Measurements from ENCODE around the gene TRAF3.

The TRAF3 gene

DNA sequence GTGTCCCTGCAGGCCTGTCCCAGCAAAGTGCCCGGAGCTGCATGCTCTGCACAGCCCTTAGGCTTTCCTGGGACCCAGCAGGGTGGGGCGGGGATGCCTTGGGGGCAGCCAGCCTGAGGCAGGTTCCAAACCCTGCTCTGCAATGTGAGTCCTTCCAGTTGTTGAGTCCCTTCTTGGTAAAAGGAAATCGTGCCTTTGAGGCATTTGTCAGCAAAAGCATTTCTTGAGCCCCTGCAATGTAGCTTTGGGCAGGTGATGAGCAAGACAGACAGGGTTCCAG lies 38.1 kb upstream of the TRAF3 start:
- no peaks in the 10 kb centered on the region for H3K27me3 Mint-ChIP-seq (ENCODE audit: low read depth)
- H3K4me3 Mint-ChIP-seq = no peak overlapping the region
- peaks cover 4% of the 10 kb centered on the region for H3K9me3 Mint-ChIP-seq
- H3K27ac Mint-ChIP-seq = no peak overlapping the region
- peaks cover 2% of the 10 kb centered on the region for H3K36me3 Mint-ChIP-seq (ENCODE audit: low read depth)
- no peak for DNase-seq (ENCODE audit: low spot score)
- H3K4me1 Mint-ChIP-seq (ENCODE audit: low read depth) = no peaks in the 10 kb centered on the region

DNA sequence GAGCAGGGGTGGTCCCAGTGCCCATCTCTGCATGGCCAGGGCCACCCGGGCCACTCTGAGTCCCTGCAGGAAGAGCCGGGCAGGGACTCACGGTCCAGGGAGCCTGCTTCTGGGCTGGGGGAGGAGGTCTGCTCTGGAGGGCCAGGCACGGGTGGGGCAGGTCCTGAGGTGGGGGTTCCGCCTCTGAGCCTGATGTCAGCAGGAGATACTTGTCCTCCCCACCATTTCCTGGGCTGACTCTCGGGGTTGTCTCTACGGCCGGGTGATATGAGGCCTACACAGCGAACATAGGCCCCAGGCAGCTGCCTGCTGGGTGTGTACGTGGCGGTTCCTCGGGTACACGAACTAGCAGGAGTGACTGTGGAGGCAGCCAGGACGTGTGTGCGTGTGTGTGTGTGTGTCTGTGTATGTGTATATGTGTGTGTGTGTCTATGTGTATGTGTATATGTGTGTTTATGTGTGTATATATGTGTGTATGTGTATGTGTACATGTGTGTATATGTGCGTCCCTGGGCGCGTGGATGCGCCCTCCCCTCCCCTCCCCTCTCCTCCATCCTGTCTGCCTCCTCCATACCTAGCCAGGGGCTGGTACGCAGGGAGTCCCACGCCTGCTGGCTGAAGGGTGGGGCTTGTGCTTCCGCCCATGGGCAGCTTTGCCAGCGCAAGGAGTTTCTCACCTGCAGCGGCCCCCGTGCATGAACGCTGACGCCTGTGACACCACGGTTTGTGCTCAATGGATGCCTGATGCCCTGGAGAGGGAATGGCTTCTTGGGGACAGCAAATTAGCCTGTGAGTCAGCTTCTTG lies 30.4 kb upstream of the TRAF3 start:
- H3K9me3 Mint-ChIP-seq = peaks cover 4% of the 10 kb centered on the region
- no peak overlapping the region for H3K4me3 Mint-ChIP-seq
- H3K36me3 Mint-ChIP-seq (ENCODE audit: low read depth) = peaks cover 2% of the 10 kb centered on the region
- H3K27ac Mint-ChIP-seq = no peak overlapping the region
- DNase-seq (ENCODE audit: low spot score) = no peak
- H3K4me1 Mint-ChIP-seq (ENCODE audit: low read depth) = no peaks in the 10 kb centered on the region
- no peaks in the 10 kb centered on the region for H3K27me3 Mint-ChIP-seq (ENCODE audit: low read depth)

DNA sequence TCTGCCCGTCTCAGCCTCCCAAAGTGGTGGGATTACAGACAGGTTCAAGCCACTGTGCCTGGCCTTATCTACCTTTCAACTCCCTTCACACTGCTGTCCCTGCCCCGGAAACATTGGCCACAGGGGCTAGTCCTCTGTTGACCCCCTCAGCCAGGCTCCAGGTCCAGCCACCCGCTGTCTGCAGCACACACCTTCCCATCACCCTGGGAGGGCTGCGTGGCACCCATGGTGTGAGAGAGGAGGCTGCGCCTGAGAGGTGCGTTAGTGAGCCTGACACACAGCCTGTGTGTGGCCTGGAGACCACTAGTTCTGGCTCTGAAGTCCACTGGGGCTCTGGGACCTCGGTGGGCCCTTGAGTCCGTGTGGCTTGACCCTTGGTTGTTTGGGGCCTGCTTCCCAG lies 28.4 kb upstream of the TRAF3 start:
- Mint-ChIP-seq H3K4me3 (no peak overlapping the region), H3K4me1 (ENCODE audit: low read depth) (no peaks in the 10 kb centered on the region), H3K36me3 (ENCODE audit: low read depth) (no peaks in the 10 kb centered on the region), H3K27me3 (ENCODE audit: low read depth) (no peaks in the 10 kb centered on the region), H3K27ac (no peak overlapping the region), H3K9me3 (no peaks in the 10 kb centered on the region)
- DNase-seq (ENCODE audit: low spot score) = no peak

DNA sequence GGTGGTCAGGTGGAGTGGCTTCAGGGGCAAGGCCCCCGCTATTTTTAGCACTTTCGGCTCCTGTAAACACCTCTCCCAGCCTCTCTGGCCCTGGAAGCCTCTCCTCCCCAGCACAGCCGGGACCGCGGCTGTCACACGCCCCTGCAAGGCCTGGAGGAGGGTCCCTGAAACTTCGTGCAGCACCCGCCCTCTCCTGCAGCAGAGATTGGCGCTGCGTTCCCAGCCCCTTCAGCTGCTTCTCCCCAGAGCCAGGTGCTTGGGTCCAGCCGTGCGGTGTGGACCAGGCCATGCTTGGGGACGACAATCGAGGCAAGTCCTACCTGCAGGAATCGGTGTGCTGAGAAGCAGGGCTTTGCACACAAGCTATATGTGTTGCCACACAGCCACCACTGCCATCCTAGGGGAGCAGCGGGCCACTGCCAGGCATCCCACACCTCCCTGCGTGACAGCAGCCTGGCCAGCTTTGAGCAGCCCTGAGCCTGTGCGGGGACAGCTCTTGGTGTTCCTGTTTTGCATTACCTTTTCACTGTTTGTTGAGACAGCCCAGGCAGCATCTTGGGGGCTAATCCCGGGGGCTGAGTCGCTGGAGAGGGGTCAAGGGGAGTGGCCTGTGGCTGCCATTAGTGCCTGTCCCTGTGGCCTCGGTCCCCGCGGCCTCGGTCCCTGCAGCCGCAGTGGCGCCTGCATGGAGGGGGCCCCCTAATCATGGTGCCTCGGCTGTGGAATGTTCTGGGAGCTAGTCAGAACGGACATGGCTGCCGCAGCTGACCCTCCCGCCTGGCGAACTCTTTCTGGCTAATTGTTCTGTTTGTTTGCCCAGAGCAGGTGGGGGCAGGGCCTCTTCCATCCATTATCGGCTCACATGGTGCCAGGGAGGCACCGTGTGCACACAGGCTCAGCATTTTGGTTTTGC lies 27.6 kb upstream of the TRAF3 start:
- Mint-ChIP-seq H3K9me3 (no peaks in the 10 kb centered on the region), H3K36me3 (ENCODE audit: low read depth) (no peaks in the 10 kb centered on the region), H3K27ac (no peak overlapping the region), H3K4me3 (no peak overlapping the region), H3K27me3 (ENCODE audit: low read depth) (no peaks in the 10 kb centered on the region), H3K4me1 (ENCODE audit: low read depth) (no peaks in the 10 kb centered on the region)
- no peak for DNase-seq (ENCODE audit: low spot score)

DNA sequence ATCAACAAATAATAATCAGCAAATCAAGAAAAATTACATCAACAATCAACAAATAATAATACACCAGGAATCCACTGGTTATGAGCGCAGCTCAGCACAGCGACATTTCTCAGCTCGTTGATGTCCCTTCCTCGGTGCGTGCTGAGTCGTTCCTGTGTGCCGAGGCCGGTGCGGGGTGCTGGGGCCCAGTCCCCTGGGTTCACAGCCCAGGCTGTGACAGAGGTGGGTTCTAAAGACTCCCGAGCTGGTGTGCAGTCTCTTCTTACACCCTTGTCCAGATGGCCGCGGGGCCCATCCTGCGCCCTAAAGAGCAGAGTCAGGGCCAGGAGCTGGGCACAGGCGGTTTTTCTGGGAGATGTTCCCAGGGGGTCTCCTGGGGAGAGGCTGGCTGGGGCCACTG lies 26.9 kb upstream of the TRAF3 start:
- H3K36me3 Mint-ChIP-seq (ENCODE audit: low read depth) = no peaks in the 10 kb centered on the region
- no peak overlapping the region for H3K27ac Mint-ChIP-seq
- no peaks in the 10 kb centered on the region for H3K4me1 Mint-ChIP-seq (ENCODE audit: low read depth)
- no peak for DNase-seq (ENCODE audit: low spot score)
- no peak overlapping the region for H3K4me3 Mint-ChIP-seq
- H3K27me3 Mint-ChIP-seq (ENCODE audit: low read depth) = no peaks in the 10 kb centered on the region
- H3K9me3 Mint-ChIP-seq = no peaks in the 10 kb centered on the region

DNA sequence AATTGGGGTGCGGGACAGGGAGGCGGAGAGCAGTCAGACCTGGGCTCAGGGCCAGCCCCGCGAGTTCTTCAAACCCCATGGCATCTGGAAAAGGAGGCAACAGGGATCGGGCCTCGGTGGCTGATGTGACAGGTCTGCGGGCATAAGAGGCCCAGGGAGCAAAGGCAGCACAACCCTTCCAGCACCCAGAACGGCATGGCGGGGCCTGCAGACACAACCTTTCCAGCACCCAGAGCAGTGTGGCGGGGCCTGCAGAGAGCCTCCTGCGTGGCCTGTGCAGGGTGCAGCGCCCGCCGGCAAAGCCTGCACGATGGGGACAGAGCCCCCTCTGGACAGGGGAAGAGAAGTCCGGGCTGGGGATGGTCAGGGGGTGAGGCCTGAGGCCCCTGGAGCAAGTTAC lies 26.2 kb upstream of the TRAF3 start:
- Mint-ChIP-seq H3K9me3 (no peaks in the 10 kb centered on the region), H3K4me1 (ENCODE audit: low read depth) (no peaks in the 10 kb centered on the region), H3K27ac (no peak overlapping the region), H3K27me3 (ENCODE audit: low read depth) (no peaks in the 10 kb centered on the region), H3K4me3 (no peak overlapping the region), H3K36me3 (ENCODE audit: low read depth) (no peaks in the 10 kb centered on the region)
- DNase-seq (ENCODE audit: low spot score) = no peak

DNA sequence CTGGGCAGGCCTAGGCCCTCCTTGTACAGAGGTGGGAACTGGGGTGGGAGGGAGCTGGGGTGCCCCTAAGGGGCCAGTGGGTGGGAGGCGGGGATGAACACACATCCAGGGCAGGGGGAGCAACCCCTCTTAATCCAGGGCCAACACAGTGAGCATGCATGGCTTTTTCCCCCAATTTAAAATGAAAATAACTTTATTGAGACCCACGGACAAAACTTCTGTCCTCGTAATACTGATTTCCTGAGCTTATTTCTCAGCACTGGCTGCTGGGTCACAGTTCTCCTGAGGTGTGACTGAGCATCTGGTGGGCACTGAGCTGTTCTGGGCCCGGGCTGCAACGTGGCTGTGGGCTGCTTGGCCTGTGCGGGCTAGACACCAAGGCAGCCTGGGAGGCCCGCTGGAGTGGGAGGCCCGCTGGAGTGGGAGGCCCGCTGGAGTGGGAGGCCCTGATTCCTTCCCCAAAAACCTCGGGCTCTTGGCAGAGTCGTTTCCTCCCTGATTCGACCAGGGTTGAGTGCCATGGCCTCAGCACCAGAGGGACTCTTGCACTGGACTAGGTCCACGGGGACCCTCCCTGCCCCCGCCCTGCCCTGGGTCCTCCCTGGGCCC lies 24.9 kb upstream of the TRAF3 start:
- H3K9me3 Mint-ChIP-seq = no peaks in the 10 kb centered on the region
- H3K27ac Mint-ChIP-seq = no peak overlapping the region
- DNase-seq (ENCODE audit: low spot score) = no peak
- no peaks in the 10 kb centered on the region for H3K27me3 Mint-ChIP-seq (ENCODE audit: low read depth)
- no peaks in the 10 kb centered on the region for H3K4me1 Mint-ChIP-seq (ENCODE audit: low read depth)
- no peak overlapping the region for H3K4me3 Mint-ChIP-seq
- H3K36me3 Mint-ChIP-seq (ENCODE audit: low read depth) = no peaks in the 10 kb centered on the region

DNA sequence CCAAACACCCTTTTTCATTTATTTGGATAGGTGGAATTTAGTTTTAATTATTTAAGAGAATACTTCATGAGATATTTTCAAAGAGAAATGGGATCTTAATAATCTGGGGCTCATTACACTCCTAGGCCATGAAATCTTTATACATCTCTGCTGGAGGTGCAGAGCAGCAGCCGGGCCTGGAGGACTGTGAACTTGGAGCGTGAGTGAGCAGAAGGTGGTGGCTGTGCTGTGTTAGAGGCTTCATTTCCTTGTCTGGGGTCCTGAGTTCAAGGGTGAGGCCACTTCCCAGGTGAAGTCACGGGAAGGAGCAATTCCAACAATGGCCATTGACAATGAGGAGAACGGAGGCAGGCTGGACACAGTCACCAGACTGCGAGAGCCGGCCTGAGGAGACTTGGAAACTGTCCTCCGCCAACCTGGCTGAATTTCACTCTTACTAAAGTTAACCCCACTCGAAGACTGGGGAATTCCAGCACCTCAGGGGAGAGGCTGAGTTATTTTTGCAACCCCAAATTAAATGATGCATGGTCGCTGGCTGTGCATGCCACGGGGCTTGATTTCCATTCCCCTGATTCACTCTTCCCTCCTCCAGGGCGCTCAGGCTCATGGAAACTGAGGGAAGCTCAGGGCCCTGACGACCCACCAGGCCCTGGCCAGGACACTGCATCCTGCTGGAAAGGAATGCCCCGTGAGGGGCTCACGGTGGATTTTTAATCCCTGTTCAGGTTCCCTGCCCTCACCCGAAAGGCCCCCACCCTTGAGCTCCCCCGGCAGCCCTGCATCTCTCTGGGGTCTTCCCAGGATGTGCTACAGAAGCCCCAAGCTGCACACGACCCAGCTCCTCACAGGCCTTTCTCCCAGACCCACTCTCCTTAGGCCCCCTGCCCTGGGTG lies 22.6 kb upstream of the TRAF3 start:
- Mint-ChIP-seq H3K36me3 (ENCODE audit: low read depth) (no peaks in the 10 kb centered on the region), H3K4me3 (no peak overlapping the region), H3K4me1 (ENCODE audit: low read depth) (no peaks in the 10 kb centered on the region), H3K9me3 (no peaks in the 10 kb centered on the region), H3K27me3 (ENCODE audit: low read depth) (no peaks in the 10 kb centered on the region), H3K27ac (no peak overlapping the region)
- DNase-seq (ENCODE audit: low spot score) = no peak

DNA sequence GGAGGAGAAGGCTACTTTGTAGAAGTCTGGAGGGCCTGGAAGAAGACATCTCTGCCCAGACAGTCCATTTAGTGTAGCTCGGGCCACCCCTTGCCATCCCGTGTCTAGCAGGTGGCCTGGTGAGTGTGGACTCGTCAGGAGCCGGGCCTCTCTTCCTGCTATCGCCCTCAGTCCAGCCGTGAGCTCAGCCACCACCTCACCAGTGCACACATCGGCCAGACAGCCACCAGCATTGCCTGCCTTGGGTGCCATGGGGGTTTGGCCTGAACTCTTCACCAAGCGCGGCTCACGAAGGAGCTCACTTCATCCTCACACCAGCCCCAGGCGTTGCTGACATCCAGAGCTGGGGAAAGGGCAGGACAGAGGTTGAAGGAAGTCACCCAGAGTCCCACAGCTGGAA lies 19.6 kb upstream of the TRAF3 start:
- no peaks in the 10 kb centered on the region for H3K36me3 Mint-ChIP-seq (ENCODE audit: low read depth)
- H3K27me3 Mint-ChIP-seq (ENCODE audit: low read depth) = no peaks in the 10 kb centered on the region
- H3K4me1 Mint-ChIP-seq (ENCODE audit: low read depth) = no peaks in the 10 kb centered on the region
- H3K9me3 Mint-ChIP-seq = no peaks in the 10 kb centered on the region
- no peak overlapping the region for H3K4me3 Mint-ChIP-seq
- H3K27ac Mint-ChIP-seq = no peak overlapping the region
- no peak for DNase-seq (ENCODE audit: low spot score)

DNA sequence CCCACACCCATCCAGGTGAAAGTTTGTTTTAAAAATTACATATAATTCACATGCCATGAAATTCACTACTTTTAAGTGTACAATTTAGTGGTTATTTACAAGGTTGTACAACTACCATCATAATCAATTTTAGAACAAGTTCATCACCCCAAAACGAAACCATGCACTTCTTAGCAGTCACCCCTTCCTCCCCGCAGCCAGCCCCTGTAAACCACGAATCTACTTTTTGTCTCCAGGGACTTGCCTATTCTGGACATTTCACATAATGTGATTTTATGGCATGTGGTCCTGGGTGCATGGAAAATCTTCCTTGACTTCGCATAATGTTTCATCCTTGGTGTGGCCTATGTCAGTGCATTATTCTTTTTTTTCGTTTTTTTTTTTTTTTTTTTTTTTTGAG lies 19.2 kb upstream of the TRAF3 start:
- Mint-ChIP-seq H3K4me3 (no peak overlapping the region), H3K9me3 (no peaks in the 10 kb centered on the region), H3K36me3 (ENCODE audit: low read depth) (no peaks in the 10 kb centered on the region), H3K4me1 (ENCODE audit: low read depth) (no peaks in the 10 kb centered on the region), H3K27me3 (ENCODE audit: low read depth) (no peaks in the 10 kb centered on the region), H3K27ac (no peak overlapping the region)
- no peak for DNase-seq (ENCODE audit: low spot score)

DNA sequence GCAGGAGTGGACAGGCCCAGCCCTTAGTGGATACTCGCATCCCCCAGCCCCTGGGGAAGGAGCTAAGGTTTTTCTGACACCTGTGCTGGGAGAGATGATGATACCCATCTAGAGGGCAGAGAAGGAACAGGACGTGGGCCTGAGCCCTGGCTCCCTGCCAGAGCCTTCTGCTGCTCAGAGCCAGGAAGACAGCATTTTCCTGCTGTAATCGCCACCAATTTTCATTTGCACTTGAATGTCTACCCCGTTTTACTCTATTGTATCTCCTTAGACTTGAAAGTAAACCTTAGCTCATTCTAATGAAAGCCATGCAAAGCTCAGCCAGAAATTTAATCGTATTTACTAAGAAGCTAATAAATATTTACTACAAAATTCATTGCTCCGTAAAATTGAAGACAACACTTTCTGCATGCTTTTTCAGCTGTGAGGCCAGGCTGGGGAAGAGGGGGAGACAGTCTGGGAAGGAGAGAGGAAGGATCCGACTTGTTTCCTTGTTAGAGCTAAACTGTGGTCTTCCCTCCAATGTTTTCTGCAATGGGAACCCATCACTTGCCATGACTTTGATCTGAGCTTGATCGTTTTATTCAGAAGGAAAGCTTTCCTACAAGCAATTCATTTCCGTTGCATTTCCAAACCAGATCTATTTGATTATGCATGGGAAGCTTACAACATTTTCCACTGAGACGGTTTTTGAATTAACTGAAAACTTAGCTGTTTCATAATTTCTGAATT lies 17.6 kb upstream of the TRAF3 start:
- no peak overlapping the region for H3K4me3 Mint-ChIP-seq
- no peaks in the 10 kb centered on the region for H3K4me1 Mint-ChIP-seq (ENCODE audit: low read depth)
- H3K9me3 Mint-ChIP-seq = no peaks in the 10 kb centered on the region
- DNase-seq (ENCODE audit: low spot score) = no peak
- no peaks in the 10 kb centered on the region for H3K27me3 Mint-ChIP-seq (ENCODE audit: low read depth)
- H3K27ac Mint-ChIP-seq = no peak overlapping the region
- H3K36me3 Mint-ChIP-seq (ENCODE audit: low read depth) = no peaks in the 10 kb centered on the region

DNA sequence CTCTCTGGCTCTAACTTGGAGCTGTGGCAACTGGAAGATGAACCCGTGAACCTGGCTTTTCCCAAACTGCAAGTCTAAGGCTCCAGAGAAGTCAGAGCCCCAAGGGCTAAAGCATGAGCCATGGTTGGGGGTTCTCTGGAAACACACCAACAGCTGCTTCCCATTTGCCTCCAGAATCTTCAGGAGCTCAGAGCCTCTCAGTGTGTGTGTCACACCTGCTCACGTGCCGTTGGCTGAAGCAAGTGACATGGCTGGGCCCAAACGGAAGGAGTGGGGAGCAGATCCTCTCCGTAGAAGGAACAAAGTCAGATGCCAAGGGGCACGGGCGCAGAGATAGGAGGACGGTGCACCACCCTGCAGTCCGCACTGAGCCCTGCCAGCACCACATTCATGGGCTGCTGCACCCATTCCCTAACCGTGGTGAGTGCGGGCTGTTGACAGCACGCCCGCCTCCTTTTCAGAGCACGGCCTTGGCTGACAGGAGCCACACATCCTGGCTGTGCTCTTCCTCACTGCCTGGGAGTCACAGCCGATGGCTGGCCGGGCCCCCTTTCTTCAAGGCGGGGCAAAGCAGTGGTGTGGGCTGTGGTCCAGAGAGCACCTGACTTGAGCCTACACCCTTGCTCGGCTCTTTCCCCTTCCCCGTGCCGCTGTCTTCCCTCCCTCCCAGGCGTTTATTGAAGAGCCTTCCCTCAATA lies 16.6 kb upstream of the TRAF3 start:
- no peaks in the 10 kb centered on the region for H3K4me1 Mint-ChIP-seq (ENCODE audit: low read depth)
- H3K27me3 Mint-ChIP-seq (ENCODE audit: low read depth) = no peaks in the 10 kb centered on the region
- no peak overlapping the region for H3K27ac Mint-ChIP-seq
- H3K36me3 Mint-ChIP-seq (ENCODE audit: low read depth) = no peaks in the 10 kb centered on the region
- no peak overlapping the region for H3K4me3 Mint-ChIP-seq
- H3K9me3 Mint-ChIP-seq = no peaks in the 10 kb centered on the region
- DNase-seq (ENCODE audit: low spot score) = no peak

DNA sequence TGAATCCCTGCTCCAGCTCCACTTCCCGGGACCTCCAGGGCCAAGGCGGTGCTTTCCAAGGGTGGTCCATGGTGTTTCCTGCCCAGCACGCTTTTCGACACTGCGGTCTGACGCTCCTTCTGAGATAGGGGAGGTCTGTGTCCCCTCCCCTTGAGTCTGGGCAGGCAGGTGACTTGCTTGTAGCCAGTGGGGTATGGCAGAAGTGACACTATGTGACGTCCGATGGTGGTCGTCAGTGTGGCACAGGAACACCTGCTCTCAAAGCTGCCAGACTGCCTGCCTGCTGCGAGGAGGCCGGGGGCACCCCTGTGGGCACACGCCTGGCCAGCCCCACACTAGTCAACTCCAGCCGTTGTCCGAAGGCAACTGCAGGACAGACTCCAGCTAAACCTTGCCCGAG lies 16.0 kb upstream of the TRAF3 start:
- H3K27ac Mint-ChIP-seq = no peak overlapping the region
- no peak overlapping the region for H3K4me3 Mint-ChIP-seq
- no peaks in the 10 kb centered on the region for H3K9me3 Mint-ChIP-seq
- no peaks in the 10 kb centered on the region for H3K36me3 Mint-ChIP-seq (ENCODE audit: low read depth)
- H3K4me1 Mint-ChIP-seq (ENCODE audit: low read depth) = no peaks in the 10 kb centered on the region
- no peaks in the 10 kb centered on the region for H3K27me3 Mint-ChIP-seq (ENCODE audit: low read depth)
- DNase-seq (ENCODE audit: low spot score) = no peak
